Measurements from ENCODE around the gene LMX1A. TPM values are rescaled to one million over a fixed set of nuclear protein-coding genes. Genes with fewer than 3 reads are reported as not detected.
A peak's percentile ranks its signal among the peaks of the same experiment; 100 is the strongest.

Gene LMX1A
- total RNA-seq, 1 donor from 2014 or later, result 1.7 TPM

DNA sequence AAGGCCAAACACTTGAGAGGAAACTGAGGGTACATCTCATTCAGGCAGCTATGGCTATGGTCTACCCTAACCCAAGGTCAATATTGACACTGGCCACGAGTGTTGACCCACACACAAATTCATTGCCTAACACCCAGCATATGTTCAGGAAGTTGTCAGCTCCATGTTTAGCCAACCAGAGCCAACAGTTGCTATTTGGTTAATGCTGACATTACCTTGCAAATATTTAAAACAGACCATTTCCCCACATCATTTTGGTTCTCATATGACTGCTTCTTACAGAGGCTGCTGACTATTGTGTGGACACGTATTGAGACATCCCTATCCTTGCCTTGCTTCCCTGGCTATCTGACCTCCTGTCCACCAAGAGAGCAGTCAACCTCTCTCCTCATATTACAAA, 97.3 kb downstream of the LMX1A start:
- Histone ChIP-seq H3K4me1 (peaks cover 0 to 13% of the 10 kb centered on the region in 2 donors), H3K27ac (peak overlapping the region in 1 of 2 donors; percentile 40), H3K9me3 (no peaks in the 10 kb centered on the region), H3K36me3 (no peaks in the 10 kb centered on the region), H3K4me3 (no peak overlapping the region), H3K27me3 (no peaks in the 10 kb centered on the region)
- DNase-seq (ENCODE audit: low spot score in 2 of 2), result no peak
- TF ChIP-seq, protein P1, sequence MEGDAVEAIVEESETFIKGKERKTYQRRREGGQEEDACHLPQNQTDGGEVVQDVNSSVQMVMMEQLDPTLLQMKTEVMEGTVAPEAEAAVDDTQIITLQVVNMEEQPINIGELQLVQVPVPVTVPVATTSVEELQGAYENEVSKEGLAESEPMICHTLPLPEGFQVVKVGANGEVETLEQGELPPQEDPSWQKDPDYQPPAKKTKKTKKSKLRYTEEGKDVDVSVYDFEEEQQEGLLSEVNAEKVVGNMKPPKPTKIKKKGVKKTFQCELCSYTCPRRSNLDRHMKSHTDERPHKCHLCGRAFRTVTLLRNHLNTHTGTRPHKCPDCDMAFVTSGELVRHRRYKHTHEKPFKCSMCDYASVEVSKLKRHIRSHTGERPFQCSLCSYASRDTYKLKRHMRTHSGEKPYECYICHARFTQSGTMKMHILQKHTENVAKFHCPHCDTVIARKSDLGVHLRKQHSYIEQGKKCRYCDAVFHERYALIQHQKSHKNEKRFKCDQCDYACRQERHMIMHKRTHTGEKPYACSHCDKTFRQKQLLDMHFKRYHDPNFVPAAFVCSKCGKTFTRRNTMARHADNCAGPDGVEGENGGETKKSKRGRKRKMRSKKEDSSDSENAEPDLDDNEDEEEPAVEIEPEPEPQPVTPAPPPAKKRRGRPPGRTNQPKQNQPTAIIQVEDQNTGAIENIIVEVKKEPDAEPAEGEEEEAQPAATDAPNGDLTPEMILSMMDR (IDR thresholded peaks at IDR 0.05), result no peak
- intact Hi-C loops (cut with DNase I), result no loop called here

- intact Hi-C loops (cut with DNase I), result no loop called here
- peaks cover 0 to 13% of the 10 kb centered on the region in 2 donors for H3K4me1 ChIP-seq
- no peak overlapping the region for H3K27ac ChIP-seq
- H3K36me3 ChIP-seq, result no peaks in the 10 kb centered on the region
- DNase-seq (ENCODE audit: low spot score in 2 of 2), result peak in 1 of 2 donors; percentile 71
- H3K27me3 ChIP-seq, result no peaks in the 10 kb centered on the region
- H3K9me3 ChIP-seq, result no peaks in the 10 kb centered on the region
- no peak overlapping the region for H3K4me3 ChIP-seq
- TF ChIP-seq, protein P1 (IDR thresholded peaks at IDR 0.05), result peak; percentile 35 to 47 (median 36)
Measured at GRCh38 chr1:165257969-165258459, 98.5 kb downstream of the LMX1A start.

GRCh38 chr1:165254896-165255625, 101.5 kb downstream of the LMX1A start:
- peaks cover 0 to 13% of the 10 kb centered on the region in 2 donors for H3K4me1 ChIP-seq

DNA sequence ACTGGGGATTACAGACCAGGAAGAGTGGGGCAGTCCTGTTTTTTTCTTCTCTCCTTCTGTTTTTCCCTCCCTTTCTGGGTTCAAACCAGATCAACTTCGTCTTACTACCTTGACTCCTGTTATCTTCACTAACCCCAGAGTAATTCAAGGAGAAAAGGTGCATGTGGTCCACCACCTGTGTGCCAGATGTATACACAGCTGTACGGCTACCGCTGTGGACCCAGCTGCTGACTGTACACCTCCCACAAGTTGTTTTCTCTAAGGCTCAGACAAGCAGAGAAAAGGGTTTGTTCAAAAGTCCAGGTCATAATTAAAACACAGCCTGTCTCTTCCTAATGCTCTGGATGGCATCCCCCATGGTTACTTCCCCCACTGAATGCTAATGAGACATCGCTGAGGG, 102.1 kb downstream of the LMX1A start:
- Histone ChIP-seq H3K4me3 (no peak overlapping the region), H3K9me3 (no peaks in the 10 kb centered on the region), H3K27ac (no peak overlapping the region), H3K27me3 (no peaks in the 10 kb centered on the region), H3K4me1 (peaks cover 0 to 9% of the 10 kb centered on the region in 2 donors), H3K36me3 (no peaks in the 10 kb centered on the region)
- DNase-seq (ENCODE audit: low spot score in 2 of 2), result no peak
- TF ChIP-seq, protein P1 (IDR thresholded peaks at IDR 0.05), result no peak
- intact Hi-C loops (cut with DNase I), result no loop called here

More at GRCh38 chr1:165254896-165255625, 101.5 kb downstream of the LMX1A start:
- no peak overlapping the region for H3K4me3 ChIP-seq
- DNase-seq (ENCODE audit: low spot score in 2 of 2), result no peak
- intact Hi-C loops (cut with DNase I), result no loop called here
- H3K9me3 ChIP-seq, result no peaks in the 10 kb centered on the region
- no peaks in the 10 kb centered on the region for H3K36me3 ChIP-seq
- H3K27me3 ChIP-seq, result no peaks in the 10 kb centered on the region
- no peak overlapping the region for H3K27ac ChIP-seq
- TF ChIP-seq, protein P1 (IDR thresholded peaks at IDR 0.05), result no peak

GRCh38 chr1:165253818-165254254, 102.7 kb downstream of the LMX1A start:
- Histone ChIP-seq H3K27ac (no peak overlapping the region), H3K9me3 (no peaks in the 10 kb centered on the region), H3K4me3 (no peak overlapping the region), H3K27me3 (no peaks in the 10 kb centered on the region), H3K4me1 (peaks cover 0 to 9% of the 10 kb centered on the region in 2 donors), H3K36me3 (no peaks in the 10 kb centered on the region)
- intact Hi-C loops (cut with DNase I), result no loop called here
- DNase-seq (ENCODE audit: low spot score in 2 of 2), result no peak
- TF ChIP-seq, protein P1 (IDR thresholded peaks at IDR 0.05), result no peak
